MV-4-11 (cell line): ENCODE data around the gene CDX4.
"Not testable (repeated sequence)": the region's sequence is repeated elsewhere in the genome, so short reads cannot be mapped to it uniquely, and the experiment has no call there.

Experiments
- DNase-seq: peaks from one replicate; lab custom pipeline; 2025; lab: John Stamatoyannopoulos, UW

CDX4 gene, protein sequence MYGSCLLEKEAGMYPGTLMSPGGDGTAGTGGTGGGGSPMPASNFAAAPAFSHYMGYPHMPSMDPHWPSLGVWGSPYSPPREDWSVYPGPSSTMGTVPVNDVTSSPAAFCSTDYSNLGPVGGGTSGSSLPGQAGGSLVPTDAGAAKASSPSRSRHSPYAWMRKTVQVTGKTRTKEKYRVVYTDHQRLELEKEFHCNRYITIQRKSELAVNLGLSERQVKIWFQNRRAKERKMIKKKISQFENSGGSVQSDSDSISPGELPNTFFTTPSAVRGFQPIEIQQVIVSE

DNA sequence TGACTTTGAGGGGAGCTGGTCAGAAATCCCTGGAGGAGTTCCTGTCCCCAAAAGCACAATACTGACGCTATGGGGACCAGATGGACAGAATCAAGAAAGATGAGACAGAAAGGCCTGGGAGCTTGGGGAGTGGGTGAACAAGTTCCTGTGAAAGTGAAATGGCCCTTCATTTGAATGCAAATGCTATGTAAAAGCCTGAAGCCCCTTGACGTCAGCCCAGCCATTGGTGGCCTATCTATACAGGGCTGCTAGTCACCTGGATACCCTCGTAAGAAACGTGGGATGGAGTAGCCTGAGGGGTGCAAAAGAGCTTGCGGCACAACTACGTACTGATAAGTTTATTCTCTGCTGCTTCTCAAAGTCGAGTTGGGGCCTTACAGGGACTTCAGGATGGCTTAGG lies at the start of gene CDX4:
Gene CDX4 (plus strand): TSS at position 223 of the 400 bp plus-strand sequence. CDS start 201 bp downstream, outside the sequence.
- DNase-seq = no peak

DNA sequence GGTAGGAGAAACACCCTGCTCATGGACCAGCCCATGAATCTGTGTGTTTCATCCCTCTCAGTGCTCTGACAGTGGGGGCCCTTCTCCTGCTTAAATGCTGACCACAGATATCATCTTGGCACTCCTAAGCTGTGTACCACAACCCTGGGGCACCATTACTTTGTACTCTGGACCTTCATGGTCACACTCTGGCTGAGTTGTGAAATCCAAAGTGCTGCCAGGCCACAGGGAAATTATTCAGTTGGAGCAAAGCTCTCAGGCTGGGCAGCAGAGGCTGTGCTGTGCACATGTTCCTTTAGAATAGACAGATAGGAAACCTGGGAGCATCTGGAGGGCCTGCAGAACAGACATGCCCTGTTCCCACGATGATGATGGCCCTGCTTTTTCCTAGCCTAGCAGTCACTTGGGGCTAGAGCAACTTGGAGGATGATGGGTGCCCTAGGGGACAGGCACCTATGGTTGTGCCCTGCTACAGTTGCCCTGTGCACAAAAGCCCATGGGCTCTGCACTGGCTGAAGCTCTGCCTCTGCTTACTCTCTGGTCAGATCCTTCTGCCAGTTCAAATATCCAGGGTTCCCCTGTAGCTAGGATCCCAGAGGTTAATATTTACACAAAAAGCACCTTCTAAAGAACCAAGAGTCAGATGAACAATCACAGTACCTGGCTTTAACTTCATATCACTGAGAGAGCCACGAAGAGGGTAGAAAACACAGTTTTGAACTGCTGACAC lies 48.5 kb upstream of the CDX4 start:
- DNase-seq = no peak

DNA sequence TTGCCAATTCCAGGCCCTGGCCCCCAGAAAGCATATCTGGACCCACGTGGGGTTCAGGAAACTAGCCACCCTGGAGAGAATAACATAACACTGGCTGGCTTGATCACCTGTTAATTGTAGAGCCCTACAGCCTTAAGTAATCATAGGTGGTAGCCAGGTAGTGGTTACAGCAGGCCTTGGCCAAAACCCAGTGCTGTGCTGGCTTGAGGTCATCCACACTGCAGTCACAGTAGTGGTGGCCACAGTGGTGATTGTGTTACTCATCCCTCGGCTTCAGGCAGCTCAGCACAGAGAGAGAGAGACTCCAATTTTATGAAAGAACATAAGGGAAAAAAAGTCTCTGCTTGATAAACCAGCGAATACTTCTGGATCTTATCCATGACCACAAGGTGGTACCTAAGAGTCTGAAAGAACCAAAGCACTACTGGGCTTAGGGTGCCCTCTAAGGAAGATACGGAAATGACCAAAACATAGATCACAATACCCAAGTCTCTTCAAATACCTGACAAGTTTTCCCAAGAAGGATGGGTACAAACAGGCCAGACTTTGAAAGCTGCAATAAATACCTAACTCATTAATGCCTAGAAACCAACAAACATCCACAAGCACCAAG lies 46.6 kb upstream of the CDX4 start:
- no peak for DNase-seq

DNA sequence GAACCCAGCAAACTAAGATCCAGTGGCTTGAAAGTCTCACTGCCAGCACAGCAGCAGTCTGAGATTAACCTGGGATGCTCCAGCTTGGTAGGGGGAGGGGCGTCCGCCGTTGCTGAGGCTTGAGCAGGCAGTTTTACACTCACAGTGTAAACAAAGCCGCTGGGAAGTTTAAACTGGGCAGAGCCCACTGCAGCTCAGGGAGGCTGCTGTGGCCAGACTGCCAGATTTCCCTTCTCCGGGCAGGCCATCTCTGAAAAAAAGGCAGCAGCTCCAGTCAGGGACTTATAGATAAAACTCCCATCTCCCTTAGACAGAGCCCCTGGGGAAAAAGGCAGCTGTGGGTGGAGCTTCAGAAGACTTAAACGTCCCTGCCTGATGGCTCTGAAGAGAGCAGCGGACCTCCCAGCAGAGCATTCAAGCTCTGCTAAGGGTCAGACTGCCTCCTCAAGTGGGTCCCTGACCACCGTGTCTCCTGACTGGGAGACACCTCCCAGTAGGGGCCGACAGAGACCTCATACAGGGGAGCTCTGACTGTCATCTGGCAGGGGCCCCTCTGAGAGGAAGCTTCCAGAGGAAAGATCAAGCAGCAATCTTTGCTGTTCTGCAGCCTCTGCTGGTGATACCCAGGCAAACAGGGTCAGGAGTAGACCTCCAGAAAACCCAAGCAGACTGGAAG lies 45.1 kb upstream of the CDX4 start:
- no peak for DNase-seq

DNA sequence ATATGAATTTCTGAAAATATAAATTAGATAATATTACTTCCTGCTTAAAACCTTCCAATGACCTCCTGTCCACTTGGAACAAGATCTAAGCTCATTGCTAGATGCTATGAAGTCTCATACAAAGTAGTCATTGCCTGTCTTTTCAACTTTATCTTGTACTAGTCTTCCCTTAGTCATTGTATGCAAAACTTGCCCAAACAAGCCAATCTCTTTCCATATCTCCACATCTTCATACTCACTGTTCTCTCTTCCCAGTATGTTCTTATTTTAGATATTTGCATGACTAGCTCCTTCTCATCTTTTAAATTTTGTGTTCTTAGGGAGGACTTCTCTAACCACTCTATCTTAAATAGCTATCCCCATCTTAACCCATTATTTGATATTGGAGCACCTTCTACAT lies 33.9 kb upstream of the CDX4 start:
- DNase-seq = no peak

DNA sequence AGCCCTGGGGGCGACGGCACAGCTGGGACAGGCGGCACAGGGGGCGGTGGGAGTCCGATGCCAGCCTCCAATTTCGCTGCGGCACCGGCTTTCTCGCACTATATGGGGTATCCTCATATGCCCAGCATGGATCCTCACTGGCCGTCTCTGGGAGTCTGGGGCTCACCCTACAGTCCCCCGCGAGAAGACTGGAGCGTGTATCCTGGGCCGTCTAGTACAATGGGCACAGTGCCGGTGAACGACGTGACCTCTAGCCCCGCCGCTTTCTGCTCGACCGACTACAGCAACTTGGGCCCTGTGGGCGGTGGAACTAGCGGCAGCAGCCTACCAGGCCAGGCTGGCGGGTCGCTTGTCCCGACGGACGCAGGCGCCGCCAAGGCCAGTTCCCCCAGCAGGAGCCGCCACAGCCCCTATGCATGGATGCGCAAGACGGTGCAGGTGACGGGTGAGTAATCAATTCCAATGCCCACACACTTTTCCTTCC lies 500 bp downstream of the CDX4 start:
- DNase-seq = no peak

DNA sequence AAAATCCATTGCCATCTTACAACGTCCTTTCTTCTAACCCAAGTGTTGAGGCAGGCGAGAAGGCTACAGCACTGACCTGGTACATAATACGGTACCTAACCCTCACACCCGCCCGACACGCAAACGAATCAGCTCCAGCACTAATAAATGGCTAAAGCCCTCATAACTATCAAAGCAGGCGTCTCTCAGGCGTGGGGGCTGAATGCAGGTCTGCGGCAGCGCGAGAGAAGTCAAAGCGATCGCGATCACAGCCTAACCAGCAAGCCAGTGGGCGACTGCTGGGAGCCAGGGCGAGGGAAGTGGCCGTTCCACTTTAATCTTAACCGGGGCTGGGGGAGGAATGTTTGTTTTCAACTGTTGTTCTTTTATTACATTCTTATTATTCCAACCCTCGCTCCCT lies 1.5 kb downstream of the CDX4 start:
- DNase-seq = no peak

DNA sequence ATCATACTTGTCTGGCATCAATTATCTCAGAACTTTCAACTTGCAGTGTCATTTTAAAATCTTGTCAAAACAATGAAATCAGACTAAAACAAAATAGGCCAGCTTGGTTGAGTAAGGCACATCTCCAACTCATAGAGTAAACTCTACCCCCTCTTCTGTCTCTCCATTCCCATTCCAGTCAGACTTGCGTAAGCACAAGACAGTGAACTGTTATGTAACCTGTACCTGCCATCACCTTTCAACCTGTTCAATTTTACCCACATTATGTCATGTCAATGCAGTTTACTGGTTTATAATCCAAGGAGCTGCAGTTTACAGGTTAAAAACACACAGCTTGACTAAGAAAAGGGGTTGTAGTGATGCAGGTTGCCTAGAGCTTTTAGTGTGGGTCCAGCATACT lies 8.3 kb downstream of the CDX4 start:
- no peak for DNase-seq

DNA sequence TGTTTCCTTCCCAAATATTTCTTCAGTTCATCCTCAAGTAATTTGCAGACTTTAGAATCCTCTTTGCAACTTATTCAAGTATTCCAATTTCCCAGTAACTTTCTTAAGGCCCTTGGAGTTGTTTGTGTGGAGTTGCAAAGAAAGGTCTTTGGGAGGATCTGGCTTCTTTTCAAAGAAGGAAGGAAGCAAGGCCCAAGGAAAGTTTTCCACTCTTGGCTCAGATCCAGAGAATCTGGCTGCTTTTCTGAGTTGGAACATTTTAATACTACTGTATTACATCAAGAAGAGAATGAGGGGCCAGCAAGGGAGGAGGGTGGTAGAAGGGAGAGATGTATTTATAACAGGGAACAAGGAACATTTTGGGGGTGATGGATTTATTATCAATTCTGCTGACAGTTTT lies 10.5 kb downstream of the CDX4 start:
- DNase-seq = no peak

DNA sequence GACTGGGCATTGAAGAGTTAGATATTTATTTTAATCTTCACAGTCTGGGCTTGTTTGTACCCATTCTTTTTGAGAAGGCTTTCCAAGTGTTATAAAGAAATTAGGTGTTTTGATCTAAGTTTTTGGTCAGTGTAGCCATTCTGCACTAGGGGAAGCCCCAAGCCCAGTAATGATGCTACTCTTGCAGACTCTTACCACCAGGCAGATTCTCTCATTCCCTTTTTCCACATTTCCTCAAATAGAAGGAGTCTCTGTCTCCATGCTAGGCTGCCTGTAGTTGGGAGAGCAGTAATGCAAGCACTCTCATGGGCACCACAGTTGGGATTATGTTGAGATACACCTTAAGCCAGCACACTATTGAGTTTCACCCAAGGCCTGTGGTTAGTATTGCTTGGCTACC lies 21.5 kb downstream of the CDX4 start:
- DNase-seq = no peak

DNA sequence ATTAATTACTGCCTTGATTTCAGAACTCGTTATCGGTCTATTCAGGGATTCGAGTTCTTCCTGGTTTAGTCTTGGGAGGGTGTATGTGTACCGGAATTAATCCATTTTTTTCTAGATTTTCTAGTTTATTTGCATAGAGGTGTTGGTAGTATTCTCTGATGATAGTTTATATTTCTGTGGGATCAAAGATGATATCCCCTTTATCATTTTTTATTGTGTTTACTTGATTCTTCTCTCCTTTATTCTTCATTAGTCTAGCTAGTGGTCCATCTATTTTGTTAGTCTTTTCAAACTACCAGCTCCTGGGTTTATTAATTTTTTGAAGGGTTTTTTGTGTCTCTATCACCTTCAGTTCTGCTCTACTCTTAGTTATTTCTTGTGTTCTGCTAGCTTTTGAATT lies 32.1 kb downstream of the CDX4 start:
- no peak for DNase-seq

DNA sequence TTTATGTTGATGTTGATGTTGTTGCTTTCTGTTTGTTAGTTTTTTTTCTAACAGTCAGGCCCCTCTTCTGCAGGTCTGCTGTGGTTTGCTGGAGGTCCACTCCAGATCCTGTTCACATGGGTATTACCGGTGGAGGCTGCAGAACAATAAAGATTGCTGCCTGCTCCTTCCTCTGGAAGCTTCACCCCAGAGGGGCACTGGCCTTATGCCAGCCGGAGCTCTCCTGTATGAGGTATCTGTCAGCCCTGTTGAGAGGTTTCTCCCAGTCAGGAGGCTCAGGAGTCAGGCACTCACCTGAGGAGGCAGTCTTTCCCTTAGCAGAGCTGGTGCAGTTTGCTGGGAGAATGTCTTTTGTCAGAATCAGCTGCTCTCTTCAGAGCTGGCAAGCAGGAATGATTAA lies 34.7 kb downstream of the CDX4 start:
- DNase-seq = no peak

DNA sequence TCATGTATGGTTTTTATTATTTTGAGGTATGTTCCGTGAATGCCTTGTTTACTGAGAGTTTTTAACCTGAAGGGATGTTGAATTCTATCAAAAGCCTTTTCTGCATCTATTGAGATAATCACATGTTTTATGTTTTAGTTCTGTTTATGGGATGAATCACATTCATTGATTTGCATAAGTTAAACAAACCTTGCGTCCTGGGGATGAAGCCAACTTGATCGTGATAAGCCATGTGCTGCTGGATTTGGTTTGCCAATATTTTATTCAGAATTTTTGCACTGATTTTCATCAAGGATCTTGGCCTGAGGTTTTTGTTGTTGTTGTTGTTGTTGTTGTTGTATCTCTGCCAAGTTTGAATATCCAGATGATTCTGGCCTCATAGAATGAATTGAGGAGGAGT lies 43.8 kb downstream of the CDX4 start:
- DNase-seq = no peak

DNA sequence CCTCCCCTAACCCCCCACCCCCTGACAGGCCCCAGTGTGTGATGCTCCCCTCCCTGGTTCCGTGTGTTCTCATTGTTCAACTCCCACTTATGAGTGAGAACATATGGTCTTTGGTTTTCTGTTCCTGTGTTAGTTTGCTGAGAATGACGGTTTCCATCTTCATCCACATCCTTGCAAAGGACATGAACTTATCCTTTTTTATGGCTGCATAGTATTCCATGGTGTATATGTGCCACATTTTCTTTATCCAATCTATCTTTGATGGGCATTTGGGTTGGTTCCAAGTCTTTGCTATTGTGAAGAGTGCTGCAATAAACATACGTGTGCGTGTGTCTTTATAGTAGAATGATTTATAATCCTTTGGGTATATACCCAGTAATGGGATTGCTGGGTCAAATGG lies 45.3 kb downstream of the CDX4 start:
- not testable (repeated sequence) for DNase-seq
